Endothelial cell of hepatic sinusoid (primary cell): ENCODE results near the gene USP49.

ENCODE experiments used
- in situ Hi-C: cut with HindIII; loops from 2 replicates; pipeline ENCODE4 v1.10.0; 2017; ENCODE audit warnings: low sequenced_read_pairs

USP49 gene

GRCh38 chr6:41785689-41786450 is 109.3 kb downstream of the USP49 start:
- in situ Hi-C loops: loop anchor here (5.0 to 25.0 kb wide), 4 partner anchors 69 to 251 kb away; partner anchors contain the start of gene CCND3

- in situ Hi-C loops: loop anchor here (5.0 to 25.0 kb wide), 4 partner anchors 68 to 252 kb away; partner anchors contain the start of gene CCND3
Measured at GRCh38 chr6:41785254-41785653, 109.9 kb downstream of the USP49 start.

GRCh38 chr6:41784581-41785171 is 110.5 kb downstream of the USP49 start:
- in situ Hi-C loops: loop anchor here (5.0 to 25.0 kb wide), 4 partner anchors 67 to 253 kb away; partner anchors contain the start of gene CCND3

- in situ Hi-C loops: loop anchor here (10.0 to 25.0 kb wide), 3 partner anchors 88 to 254 kb away; partner anchors contain the start of gene CCND3
Measured at GRCh38 chr6:41783106-41783780, 111.9 kb downstream of the USP49 start.

- in situ Hi-C loops: loop anchor here (10.0 to 25.0 kb wide), 3 partner anchors 87 to 256 kb away; partner anchors contain the start of gene CCND3
Measured at GRCh38 chr6:41781366-41781730, 113.8 kb downstream of the USP49 start.

GRCh38 chr6:41780551-41781365 is 114.4 kb downstream of the USP49 start, which contains the start of gene PRICKLE4:
PRICKLE4 (plus strand) TSS chr6:41780782; CDS start chr6:41783474, 2,692 bp downstream.
- in situ Hi-C loops: loop anchor here (10.0 to 25.0 kb wide), 3 partner anchors 86 to 257 kb away; partner anchors contain the start of gene CCND3

- in situ Hi-C loops: loop anchor here (10.0 to 25.0 kb wide), 3 partner anchors 85 to 257 kb away; partner anchors contain the start of gene CCND3
Measured at GRCh38 chr6:41779788-41780550, 115.2 kb downstream of the USP49 start, which contains the start of gene FRS3. FRS3 (minus strand) TSS chr6:41779900; CDS start chr6:41776987, 2,913 bp downstream.

GRCh38 chr6:41779336-41779735 is 115.8 kb downstream of the USP49 start:
- in situ Hi-C loops: loop anchor here (25.0 kb wide), 2 partner anchors 158 to 258 kb away; partner anchors contain the start of gene CCND3

GRCh38 chr6:41778895-41779294 is 116.3 kb downstream of the USP49 start:
- in situ Hi-C loops: loop anchor here (25.0 kb wide), 2 partner anchors 158 to 258 kb away; partner anchors contain the start of gene CCND3

GRCh38 chr6:41777551-41778285 is 117.5 kb downstream of the USP49 start:
- in situ Hi-C loops: loop anchor here (25.0 kb wide), 2 partner anchors 160 to 260 kb away; partner anchors contain the start of gene CCND3

- in situ Hi-C loops: loop anchor here (25.0 kb wide), 2 partner anchors 162 to 262 kb away; partner anchors contain the start of gene CCND3
Measured at GRCh38 chr6:41775293-41775882, 119.8 kb downstream of the USP49 start.

- in situ Hi-C loops: loop anchor here (25.0 kb wide), 2 partner anchors 162 to 262 kb away; partner anchors contain the start of gene CCND3
Measured at GRCh38 chr6:41774841-41775240, 120.3 kb downstream of the USP49 start.

GRCh38 chr6:41771058-41771983 is 123.9 kb downstream of the USP49 start:
- in situ Hi-C loops: no loop called here

- in situ Hi-C loops: no loop called here
Measured at GRCh38 chr6:41770381-41771057, 124.7 kb downstream of the USP49 start.

- in situ Hi-C loops: no loop called here
Measured at GRCh38 chr6:41769376-41769775, 125.8 kb downstream of the USP49 start.
